NCI-H1694 treated with DMSO at 0.1 percent for 48 hours (cell line): ENCODE measurements around the gene REPS2.
"Not testable (repeated sequence)": the region's sequence is repeated elsewhere in the genome, so short reads cannot be mapped to it uniquely, and the experiment has no call there.

Experiments used
- DNase-seq: peaks from one replicate; lab custom pipeline; 2025; lab: John Stamatoyannopoulos, UW

REPS2 gene

GRCh38 chrX:16946361-16946964 is at the start of gene REPS2:
REPS2 (plus strand) TSS chrX:16946658; CDS start chrX:16946862, 204 bp downstream.
- peak; percentile 5 for DNase-seq

- no peak for DNase-seq
Observed at GRCh38 chrX:16897445-16897844, 49.0 kb upstream of the REPS2 start.

- no peak for DNase-seq
Observed at GRCh38 chrX:16903274-16904022, 43.0 kb upstream of the REPS2 start.

GRCh38 chrX:16910376-16910775 is 36.1 kb upstream of the REPS2 start:
- no peak for DNase-seq

DNA sequence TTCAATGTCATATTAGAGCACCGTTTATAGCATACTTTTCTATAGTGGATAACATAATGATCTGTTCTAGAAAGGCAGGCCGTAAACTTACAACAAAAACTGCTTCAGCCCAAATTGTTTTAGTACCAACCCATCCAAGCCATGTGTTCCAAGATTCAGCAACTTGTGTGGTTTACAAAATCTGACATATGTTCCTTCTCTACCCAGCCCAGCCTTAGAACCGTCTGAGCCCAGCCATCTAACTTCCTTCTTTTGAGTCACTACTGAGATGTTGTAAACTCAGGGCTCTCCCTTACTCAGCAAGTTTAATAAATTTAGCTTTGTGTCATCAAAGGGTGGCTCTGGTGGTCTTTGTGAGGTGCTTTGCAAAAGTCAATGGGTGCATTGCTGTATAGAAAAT is 32.4 kb upstream of the REPS2 start:
- DNase-seq, result no peak

DNA sequence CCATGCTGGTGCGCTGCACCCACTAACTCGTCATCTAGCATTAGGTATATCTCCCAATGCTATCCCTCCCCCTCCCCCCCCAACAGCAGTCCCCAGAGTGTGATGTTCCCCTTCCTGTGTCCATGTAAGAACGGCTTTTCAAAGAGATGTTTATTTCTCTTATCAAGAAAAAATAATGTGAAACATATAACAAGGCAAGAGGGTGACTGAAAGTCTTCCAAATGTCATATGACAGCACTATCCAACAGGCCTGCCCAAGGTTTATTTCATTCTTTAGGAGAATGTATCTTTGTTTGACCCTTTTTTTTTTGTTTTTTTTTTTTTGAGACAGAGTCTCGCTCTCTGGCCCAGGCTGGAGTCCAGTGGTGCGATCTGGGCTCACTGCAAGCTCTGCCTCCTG is 29.9 kb upstream of the REPS2 start:
- no peak for DNase-seq

GRCh38 chrX:16917120-16917519 is 29.3 kb upstream of the REPS2 start:
- DNase-seq, result no peak

DNA sequence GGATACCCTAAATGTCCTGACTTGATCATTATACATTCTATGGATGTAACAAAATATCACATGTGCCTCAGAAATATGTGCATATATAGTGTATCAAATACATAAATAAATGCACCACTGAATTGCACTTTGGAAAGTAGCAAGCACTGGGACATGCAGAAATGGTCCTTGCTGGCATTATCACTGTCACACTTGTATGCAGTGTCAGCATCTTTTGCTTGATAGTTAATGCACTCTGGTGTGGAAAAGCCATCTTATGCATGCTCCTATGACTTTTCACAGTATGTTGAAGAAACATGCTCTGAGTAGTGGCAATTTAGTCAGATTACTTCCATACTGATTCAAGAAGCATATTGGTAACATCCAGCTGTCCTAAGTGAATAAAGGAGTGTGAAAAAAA is 27.5 kb upstream of the REPS2 start:
- DNase-seq, result no peak

DNA sequence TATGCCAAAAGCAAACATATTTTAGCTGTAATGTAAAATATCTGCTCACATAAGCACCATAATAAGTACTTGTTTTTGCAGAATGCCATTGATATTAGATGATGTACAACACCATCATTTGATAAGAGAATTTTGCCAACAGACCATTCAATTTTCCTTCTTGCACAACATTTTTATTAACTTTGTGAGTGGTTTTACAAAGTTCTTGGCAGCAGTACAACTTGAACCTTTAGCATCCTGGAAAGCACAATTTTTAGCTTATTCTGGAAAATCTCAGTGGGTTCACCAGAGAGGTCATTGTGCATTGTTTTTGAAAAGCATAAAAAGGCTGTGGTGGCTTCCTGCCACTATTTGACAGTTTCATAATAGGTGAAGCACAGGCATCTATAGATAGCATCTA is 26.4 kb upstream of the REPS2 start:
- no peak for DNase-seq

GRCh38 chrX:16923157-16923556 is 23.3 kb upstream of the REPS2 start:
- no peak for DNase-seq

DNA sequence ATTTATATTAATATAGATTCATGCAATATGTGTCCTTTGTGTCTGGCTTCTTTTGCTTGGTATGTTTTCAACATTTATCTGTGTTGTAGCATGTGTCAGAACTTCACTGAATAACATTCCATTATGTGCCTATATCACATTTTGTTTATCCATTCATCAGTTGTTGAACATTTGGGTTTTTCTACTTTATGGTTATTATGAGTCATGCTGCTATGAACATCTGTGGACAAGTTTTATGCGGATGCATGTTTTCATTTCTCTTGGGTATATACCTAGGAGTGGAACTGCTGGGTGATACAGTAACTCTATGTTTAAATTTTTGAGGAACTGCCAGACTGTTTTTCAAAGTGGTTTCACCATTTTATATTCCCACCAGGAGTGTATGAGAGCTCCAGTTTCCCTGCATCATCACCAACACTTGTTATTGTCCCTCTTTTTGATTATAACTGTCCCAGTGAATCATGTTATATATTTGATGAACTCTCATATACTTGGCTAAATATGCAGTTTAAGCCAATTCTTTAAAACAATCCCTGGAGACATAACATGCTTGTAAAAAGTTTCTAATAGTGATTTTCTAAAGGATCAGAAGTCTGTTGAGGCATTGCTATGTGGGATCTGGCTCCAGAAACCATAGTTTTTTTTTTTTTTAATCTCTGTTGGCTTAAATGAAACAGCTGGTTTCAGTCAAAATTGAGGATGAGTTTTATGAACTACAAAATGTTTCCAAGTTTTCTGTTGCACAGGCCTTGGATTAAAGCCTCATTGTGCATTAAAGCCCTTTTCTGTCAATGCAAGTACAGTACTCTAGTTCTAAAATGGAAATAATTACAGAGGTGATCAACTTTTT is 21.6 kb upstream of the REPS2 start:
- DNase-seq, result no peak

- no peak for DNase-seq
Observed at GRCh38 chrX:16930392-16930791, 16.1 kb upstream of the REPS2 start.

- DNase-seq, result no peak
Observed at GRCh38 chrX:16931371-16931770, 15.1 kb upstream of the REPS2 start.

DNA sequence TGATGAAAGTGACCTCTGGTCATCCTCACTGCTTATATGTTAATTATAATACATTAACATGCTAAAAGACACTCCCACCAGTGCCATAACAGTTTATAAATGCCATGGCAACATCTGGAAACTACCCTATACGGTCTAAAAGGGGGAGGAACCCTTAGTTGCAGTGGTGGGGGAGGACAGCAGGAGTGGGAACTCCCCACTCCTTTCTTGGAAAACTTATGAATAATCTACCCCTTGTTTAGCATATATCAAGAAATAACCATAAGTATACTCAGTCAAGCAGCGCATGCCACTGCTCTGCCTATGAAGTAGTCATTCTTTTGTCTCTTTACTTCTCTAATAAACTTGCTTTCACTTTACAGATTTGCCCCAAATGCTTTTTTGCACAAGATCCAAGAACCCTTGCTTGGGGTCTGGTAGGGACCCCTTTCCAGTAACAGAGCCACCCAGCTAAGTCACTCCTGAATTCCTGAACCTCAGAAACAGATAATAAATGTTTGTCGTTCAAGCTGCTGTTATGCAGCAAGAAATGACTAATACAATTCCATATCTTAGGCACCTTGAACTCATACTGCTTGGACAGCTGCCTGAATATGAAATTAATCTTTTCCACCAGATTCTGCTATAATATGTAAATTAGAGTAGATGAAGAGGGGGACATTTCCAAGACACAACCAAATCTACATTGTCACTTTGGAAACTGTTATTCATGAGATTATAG is 14.4 kb upstream of the REPS2 start:
- DNase-seq, result no peak

DNA sequence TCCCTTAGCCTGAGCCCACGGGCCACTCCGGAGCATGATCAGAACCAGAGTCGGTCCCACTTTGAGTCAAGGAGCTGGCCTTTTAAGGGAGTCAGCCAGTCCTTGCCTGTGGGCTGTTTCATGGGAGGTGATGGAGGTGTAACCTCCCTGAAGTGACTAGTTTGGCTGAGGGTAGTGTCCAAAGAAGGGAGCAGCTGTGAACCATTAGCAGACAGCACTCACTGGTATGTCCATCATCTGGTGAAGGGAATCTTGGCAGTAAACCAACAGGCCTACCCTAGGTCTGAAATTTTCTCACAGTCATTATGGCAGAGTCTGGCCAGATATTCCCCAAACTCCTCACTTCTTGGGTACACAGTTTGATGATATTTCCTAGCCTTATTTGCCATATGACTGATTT is 12.3 kb upstream of the REPS2 start:
- DNase-seq, result no peak

GRCh38 chrX:16946971-16947562 is 609 bp downstream of the REPS2 start:
- DNase-seq, result no peak

DNA sequence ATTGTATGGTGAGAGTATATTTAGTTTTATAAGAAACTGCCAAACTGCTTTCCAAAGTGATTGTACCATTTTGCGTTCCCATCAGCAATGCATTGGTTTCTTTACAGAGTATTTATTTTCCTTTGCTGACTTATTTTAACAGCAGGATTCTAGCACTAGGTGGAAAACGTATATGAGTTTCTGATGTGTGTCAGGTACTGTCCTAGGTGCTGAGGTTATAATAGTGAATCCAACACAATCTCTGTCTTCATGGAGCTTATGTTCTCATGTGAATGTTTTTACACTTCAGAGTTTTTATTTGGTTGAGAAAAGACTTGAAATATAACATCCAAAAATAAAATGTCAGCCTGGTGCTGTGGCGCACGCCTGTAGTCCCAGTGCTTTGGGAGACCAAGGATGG is 4.0 kb downstream of the REPS2 start:
- DNase-seq, result no peak

DNA sequence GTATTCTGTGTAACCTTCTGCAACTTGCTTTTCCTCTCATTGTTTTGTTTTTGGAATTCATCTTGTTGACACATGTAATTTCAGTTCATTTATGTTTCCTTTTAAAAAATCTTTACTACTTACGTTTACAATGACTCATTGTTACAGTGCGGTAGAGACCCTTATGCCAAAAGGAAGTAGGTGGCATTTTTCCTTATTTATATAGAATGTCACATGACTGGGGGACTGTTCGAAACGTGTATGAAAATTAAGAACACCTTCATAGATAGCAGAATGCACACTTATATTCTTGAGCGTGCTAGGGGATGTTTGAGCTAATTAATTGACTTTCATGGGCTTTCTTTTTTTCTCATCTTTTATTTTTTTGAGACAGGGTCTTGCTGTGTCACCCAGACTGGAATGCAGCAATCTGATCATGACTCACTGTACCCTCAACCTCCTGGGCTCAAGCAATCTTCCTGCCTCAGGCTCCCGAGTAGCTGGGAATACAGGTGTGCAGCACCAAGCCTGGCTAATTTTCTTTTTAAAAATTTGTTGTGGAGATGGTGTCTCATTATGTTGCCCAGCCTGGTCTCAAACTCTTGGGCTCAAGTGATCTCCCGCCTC is 7.3 kb downstream of the REPS2 start:
- DNase-seq, result no peak

- no peak for DNase-seq
Observed at GRCh38 chrX:16957751-16958150, 11.3 kb downstream of the REPS2 start.

DNA sequence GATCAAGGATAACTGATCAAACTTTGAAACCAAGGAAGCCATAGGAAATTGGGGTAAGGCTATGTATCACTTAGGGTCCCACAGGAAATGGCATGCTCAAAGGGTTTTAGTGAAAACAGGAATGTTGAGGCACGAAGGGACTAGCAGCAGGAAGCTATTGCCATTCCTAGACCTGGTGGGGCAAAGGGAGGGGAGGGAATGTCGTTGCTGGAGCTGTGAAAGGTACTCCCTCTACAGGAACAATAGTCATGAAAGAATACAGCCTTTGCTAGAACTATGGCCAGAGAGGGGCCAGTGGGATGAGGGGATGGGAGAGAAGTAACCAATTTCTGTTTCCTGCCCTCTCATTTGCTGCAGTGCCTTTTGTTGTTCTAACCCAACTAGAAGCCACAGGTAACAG is 11.9 kb downstream of the REPS2 start:
- no peak for DNase-seq

DNA sequence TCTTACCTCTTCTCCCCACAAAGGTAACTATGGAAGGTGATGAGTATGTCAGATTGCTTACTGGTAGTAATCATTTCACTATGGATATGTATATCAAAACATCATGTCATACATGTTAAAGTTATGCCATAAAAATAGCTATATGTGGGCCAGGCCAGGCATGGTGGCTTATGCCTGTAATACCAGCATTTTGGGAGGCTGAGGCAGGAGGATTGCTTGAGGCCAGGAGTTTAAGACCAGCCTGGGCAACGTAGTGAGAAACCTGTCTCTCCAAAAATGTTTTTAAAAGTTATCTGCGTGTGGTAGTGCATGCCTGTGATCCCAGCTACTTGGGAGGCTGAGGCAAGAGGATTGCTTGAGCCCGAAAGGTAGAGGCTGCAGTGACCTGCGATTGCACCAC is 16.2 kb downstream of the REPS2 start:
- not testable (repeated sequence) for DNase-seq

DNA sequence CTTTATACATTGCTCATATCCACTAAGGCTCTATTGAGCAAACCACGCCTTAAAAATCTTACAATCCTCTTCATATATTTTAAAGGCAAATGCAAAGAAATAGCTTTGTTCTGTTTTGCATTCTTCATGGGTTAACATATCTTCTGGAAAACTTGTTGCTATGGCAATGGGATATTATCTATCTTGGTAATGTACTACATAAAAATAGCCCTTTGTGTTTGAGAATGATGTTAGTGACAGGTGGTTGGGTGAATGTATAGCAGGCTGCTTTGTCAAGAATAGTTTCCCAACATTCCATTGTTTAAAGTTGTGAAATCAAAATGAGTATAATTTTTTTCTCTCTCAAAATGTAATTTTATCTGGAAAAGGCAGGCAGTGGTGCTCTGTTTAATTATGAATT is 16.8 kb downstream of the REPS2 start:
- no peak for DNase-seq
